ENCODE data around the gene ST6GALNAC3. TPM values are rescaled to one million over a fixed set of nuclear protein-coding genes. Genes with fewer than 3 reads are reported as not detected.

Gene ST6GALNAC3
- total RNA-seq, 4 donors from 2014 or later = 9.7 to 34.0 (median 14.1) TPM

GRCh38 chr1:76418531-76418930 lies 344.0 kb downstream of the ST6GALNAC3 start:
- ATAC-seq (ENCODE audit: low FRiP score) (no peak), DNase-seq (ENCODE audit: low spot score) (no peak)

DNA sequence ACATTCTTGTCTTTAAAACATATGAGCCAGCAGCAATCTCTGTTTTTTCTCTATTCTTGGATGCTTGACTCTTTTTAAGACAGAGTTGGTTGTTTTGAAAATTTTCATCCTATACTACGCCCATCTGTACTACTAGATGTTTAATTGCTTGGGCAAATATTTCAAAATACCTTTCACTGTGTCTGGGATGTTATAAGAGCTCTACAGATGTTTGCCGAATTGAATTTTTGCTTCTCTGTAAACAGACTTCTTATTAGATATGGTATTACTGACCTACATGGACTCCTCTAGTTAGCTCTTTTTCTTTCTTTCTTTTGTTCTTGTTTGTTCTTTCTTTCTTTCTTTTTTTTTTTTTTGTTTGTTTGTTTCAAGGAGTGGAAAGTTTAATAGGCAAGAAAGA lies 345.1 kb downstream of the ST6GALNAC3 start:
- DNase-seq (ENCODE audit: low spot score) (no peak), ATAC-seq (ENCODE audit: low FRiP score) (no peak)
- TF ChIP-seq, protein P1, sequence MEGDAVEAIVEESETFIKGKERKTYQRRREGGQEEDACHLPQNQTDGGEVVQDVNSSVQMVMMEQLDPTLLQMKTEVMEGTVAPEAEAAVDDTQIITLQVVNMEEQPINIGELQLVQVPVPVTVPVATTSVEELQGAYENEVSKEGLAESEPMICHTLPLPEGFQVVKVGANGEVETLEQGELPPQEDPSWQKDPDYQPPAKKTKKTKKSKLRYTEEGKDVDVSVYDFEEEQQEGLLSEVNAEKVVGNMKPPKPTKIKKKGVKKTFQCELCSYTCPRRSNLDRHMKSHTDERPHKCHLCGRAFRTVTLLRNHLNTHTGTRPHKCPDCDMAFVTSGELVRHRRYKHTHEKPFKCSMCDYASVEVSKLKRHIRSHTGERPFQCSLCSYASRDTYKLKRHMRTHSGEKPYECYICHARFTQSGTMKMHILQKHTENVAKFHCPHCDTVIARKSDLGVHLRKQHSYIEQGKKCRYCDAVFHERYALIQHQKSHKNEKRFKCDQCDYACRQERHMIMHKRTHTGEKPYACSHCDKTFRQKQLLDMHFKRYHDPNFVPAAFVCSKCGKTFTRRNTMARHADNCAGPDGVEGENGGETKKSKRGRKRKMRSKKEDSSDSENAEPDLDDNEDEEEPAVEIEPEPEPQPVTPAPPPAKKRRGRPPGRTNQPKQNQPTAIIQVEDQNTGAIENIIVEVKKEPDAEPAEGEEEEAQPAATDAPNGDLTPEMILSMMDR (IDR thresholded peaks at IDR 0.05) = no peak

More at GRCh38 chr1:76418531-76418930, 344.0 kb downstream of the ST6GALNAC3 start:
- TF ChIP-seq, protein P1 (IDR thresholded peaks at IDR 0.05) = no peak

DNA sequence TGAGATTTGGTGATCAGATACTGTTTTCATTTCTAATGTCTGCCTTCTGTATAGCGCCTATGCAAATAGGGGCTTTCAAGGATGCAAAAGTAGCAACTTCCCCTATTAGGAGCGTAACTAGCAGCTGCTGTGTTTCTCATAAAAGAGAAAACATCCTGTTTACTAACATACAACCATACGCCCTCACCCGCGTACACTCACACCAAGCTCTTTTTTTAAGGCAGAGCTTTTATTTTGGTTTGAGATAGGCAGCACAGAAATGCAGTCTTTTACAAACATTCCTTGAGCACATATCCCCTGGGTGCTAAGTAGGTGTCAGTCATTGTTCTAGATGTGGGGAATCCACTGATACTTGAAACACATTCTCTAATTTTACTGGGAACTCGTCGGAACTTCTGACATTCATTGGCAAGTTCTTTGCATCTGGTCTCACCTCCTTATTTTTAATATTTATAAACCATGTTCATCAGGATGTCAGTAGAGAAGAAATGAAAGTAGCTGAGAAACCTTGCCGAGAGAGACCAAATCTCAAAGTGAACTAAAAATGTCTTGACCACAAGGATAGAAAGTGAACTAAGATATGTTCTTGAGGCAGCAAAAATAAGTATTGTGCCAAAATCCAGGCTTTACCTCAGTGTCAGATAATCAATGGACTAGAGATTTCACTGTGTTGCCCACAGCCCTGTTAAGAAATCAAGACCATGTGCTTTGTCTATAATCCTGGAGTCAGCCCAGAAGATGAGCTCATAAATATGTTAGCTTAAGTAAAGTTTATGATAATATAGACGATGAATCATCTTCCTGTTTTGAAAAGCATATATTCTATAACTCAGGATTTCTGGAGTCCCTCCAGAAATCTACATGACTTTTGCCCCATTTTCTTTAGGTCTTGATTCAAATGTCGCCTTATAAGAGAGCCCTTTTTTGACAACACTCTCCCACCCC lies 350.9 kb downstream of the ST6GALNAC3 start:
- DNase-seq (ENCODE audit: low spot score) = no peak
- TF ChIP-seq, protein P1 (IDR thresholded peaks at IDR 0.05) = no peak
- ATAC-seq (ENCODE audit: low FRiP score) = no peak

- ATAC-seq (ENCODE audit: low FRiP score) = no peak
- no peak for DNase-seq (ENCODE audit: low spot score)
- TF ChIP-seq, protein P1 (IDR thresholded peaks at IDR 0.05) = no peak
These were observed 352.1 kb downstream of the ST6GALNAC3 start for GRCh38 chr1:76426606-76427005.

DNA sequence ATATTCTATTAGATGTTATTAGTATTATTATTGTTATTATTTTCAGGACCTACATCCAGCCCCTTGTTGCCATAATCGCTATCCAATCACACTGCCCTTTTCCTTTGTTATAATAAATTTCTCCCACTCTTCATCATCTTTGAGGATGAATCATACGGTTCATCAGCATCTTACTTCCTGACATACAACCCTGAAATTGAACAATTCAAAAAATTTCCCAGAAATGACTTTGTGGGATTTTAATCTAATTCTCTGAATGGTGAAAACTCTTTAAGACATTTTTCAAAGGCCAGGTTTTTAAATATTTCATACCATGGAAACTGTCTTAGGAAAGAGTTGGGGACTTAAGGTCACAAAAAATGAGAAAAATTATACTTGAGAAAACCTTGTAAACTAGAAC lies 353.5 kb downstream of the ST6GALNAC3 start:
- no peak for DNase-seq (ENCODE audit: low spot score)
- ATAC-seq (ENCODE audit: low FRiP score) = no peak

DNA sequence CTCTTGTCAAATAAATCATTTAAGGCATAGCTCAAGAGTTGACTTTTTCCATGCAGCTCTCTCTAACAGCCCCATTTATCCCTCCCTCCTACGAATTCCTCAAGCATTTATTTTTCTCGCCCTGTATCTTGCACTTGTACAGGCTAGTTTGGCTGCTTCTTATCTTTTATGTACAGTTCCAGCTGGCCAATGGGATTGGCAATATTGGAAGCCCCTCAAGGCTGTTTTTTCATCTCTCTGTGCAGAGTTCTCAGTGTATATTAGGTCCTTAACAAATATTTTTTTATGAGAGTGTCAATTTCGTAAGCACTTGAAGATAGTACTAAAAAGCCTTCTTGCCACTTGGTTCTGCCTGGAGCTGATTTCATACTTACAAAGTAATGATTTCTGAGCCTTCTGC lies 356.0 kb downstream of the ST6GALNAC3 start:
- TF ChIP-seq, protein P1 (IDR thresholded peaks at IDR 0.05) = no peak
- DNase-seq (ENCODE audit: low spot score) (no peak), ATAC-seq (ENCODE audit: low FRiP score) (no peak)

More for the DNA sequence above, 353.5 kb downstream of the ST6GALNAC3 start:
- TF ChIP-seq, protein P1 (IDR thresholded peaks at IDR 0.05) = no peak

DNA sequence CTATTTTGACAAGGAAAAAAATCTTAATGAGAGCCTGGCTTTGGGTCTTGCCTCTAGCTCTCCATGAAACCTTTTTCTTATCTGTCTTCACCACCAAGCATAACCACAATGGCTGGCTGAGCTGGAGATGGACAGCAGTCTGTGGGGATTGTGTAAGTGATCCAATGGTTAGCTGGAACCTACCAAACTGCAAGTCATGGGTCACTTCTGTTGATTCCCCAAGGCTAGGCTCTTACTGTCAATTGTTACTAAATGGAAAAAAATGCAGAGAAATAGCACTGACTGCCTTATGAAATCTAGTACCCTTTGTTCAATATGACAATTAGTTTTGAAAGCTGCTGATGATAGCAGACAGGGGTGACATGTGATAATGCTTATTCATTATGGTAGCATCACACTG lies 359.0 kb downstream of the ST6GALNAC3 start:
- no peak for ATAC-seq (ENCODE audit: low FRiP score)
- no peak for DNase-seq (ENCODE audit: low spot score)
- TF ChIP-seq, protein P1 (IDR thresholded peaks at IDR 0.05) = no peak

Measured in omental fat pad (tissue), 4 donors.